ENCODE results near the gene TLL1.

Gene TLL1

DNA sequence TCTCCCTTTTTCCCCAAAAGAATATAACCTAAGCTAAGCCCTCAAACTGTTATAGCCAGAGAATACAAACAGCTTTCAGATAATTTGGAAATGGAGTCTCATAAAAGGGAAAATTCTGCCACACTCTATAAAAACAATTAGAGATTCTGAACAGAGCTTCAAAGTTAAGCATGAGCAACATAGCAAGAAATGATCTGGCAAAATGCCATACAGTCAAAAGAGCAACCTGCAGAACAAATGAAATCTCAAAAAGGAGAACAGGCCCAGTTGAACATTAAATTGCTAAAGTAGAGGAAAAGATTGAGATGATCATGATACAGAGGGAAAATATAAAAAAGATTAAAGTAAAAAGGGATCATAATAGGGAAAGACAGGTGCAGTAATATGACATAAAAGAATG, 250.5 kb downstream of the TLL1 start:
- H3K27ac ChIP-seq, result no peak overlapping the region
- no peak for DNase-seq (ENCODE audit: low read depth, low spot score)

DNA sequence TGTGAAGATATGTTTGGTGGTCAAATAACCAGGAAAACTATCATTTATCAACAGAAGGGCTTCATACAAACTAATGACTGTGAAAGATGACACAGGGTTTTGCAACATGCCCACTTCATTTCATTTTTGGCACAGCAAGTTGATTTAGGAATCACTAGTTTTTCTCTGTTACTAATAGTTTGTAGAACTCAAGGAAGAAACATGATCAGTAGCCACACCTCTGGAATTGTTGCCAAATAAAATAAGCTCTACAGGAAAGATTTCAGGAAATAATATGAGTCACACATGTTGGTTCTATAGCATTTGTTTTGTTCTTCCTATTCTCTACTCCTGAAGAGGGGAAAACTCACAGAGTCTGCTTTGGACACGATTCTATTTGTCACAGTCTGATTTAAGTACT, 255.4 kb downstream of the TLL1 start:
- no peak overlapping the region for H3K27ac ChIP-seq
- peak; percentile 44 for DNase-seq (ENCODE audit: low read depth, low spot score)

DNA sequence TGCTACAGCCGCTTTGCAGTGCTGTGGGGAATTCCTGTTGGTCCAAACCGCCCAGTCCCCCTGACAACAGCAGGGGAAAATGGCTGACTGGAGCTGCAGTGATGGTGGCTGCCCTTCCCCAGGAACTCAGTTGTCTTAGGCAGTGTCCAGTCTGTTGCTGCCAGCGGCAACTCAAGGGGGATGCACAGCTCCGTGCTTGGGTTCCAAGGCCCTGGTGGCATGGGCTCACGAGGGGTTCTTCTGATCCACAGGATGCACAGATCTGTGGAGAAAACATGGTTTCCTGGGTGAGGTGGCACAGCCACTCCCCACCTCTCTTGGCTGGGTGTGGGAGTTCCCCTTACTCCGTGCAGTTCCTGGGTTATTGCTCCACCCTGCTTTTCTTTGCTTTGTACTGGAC, 261.2 kb downstream of the TLL1 start:
- no peak overlapping the region for H3K27ac ChIP-seq
- no peak for DNase-seq (ENCODE audit: low read depth, low spot score)

- H3K27ac ChIP-seq, result no peak overlapping the region
Measured at GRCh38 chr4:166140951-166141350, 267.9 kb downstream of the TLL1 start.

DNA sequence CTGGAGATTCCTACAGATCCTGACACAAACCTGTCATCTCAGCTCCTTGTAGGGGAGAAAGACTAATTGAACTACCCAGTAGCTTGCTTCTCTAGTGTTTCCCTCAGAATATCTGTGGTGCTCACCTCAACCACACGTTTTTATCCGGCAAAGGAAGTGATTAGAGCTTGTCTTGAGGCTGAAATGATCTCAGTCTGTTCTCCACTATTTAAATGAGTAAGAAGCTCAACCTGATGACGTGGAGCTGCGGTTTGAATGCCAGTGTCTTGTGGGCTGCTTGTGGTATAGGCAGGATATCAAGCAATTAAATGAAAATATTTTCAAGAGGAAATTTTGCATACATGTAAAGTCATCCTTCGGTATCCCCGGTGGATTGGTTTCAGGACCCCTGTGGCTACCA, 270.2 kb downstream of the TLL1 start:
- H3K27ac ChIP-seq, result no peak overlapping the region
- no peak for DNase-seq (ENCODE audit: low read depth, low spot score)

More at GRCh38 chr4:166140951-166141350, 267.9 kb downstream of the TLL1 start:
- DNase-seq (ENCODE audit: low read depth, low spot score), result no peak

- no peak for DNase-seq (ENCODE audit: low read depth, low spot score)
- H3K27ac ChIP-seq, result no peak overlapping the region
Measured at GRCh38 chr4:166144607-166145006, 271.6 kb downstream of the TLL1 start.

DNA sequence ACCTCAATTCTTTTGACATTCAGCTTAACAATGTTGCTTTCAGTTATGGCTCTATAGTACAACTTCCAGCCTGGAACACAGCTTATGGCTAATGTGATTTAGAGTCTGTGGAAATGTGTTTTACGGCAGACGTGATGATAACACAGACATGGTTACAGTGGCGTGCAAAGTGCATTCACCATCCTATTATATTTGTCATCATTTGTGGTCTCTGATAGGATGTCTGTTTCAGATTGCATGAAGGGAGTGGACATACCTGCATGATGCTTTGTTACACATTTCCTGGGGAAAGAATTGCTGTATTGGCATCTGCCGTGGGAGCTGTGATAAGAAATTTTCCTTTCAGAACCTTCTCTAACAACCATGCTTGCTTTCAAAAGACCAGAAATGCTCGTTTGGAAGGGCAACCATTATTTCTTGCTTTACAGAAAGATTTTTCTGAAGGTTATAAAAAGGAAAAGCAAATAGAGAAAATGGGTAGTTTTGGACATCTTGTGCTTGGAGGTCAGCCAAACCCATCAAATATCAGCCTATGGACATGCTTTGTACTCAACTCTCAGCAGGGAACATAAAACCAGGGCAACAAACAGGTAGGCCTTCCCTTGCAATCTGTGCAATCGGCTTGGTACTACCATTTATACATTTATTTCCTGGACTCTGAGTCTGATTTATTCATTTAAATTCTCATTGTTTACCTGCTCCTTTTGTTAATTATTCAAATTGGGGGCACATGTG, 273.9 kb downstream of the TLL1 start:
- no peak for DNase-seq (ENCODE audit: low read depth, low spot score)
- H3K27ac ChIP-seq, result no peak overlapping the region
